A673 (cell line): Measurements from ENCODE around the gene MSI2. TPM values are rescaled to one million over a fixed set of nuclear protein-coding genes. Genes with fewer than 3 reads are reported as not detected.

Experiments
- BruUV-seq: library from RNA; stranded (reverse); fragments of 400-500 nt; replicated peaks from 2 replicates; lab custom pipeline; 2021; lab: Mats Ljungman, UMichigan
- CTCF ChIA-PET: fragments of 300-600 bp; sonication (Branson Sonifier 250); formaldehyde crosslinking; loops from one replicate; lab custom pipeline; 2022; ENCODE audit warnings: antibody characterized with exemption; lab: Charles Lee
- POLR2A ChIA-PET: fragments of 300-600 bp; sonication (Branson Sonifier 250); formaldehyde crosslinking; loops from one replicate; lab custom pipeline; 2022; ENCODE audit warnings: antibody characterized with exemption; ENCODE audit not compliant: low non-redundant PET; lab: Charles Lee
- DNase-seq: peaks from one replicate; pipeline ENCODE4 v3.0.0-alpha.2; 2015; ENCODE audit warnings: low spot score
- H3K27ac ChIP-seq: fragments of 200-600 bp; sonication (generic); 2 replicates; pipeline ENCODE4 v1.5.1; 2016; ENCODE audit warnings: mixed run types, low read depth, mild to moderate bottlenecking, mixed read lengths, antibody characterized with exemption, low read length; ENCODE audit not compliant: poor library complexity, severe bottlenecking
- H3K27me3 ChIP-seq: fragments of 200-600 bp; sonication (generic); replicated peaks from 2 replicates; pipeline ENCODE4 v1.6.1; 2017; ENCODE audit warnings: mixed run types, low read depth, mild to moderate bottlenecking, mixed read lengths, antibody characterized with exemption, low read length; ENCODE audit not compliant: insufficient read depth, poor library complexity
- H3K36me3 ChIP-seq: fragments of 200-600 bp; sonication (generic); 2 replicates; pipeline ENCODE4 v1.6.1; 2016; ENCODE audit warnings: mixed run types, mild to moderate bottlenecking, mixed read lengths, antibody characterized with exemption, low read length; ENCODE audit not compliant: insufficient read depth, poor library complexity, severe bottlenecking
- H3K4me1 ChIP-seq: fragments of 200-600 bp; sonication (generic); 2 replicates; pipeline ENCODE4 v1.6.1; 2017; ENCODE audit warnings: mixed run types, mild to moderate bottlenecking, mixed read lengths, antibody characterized with exemption, low read length; ENCODE audit not compliant: insufficient read depth, poor library complexity, severe bottlenecking
- H3K4me3 ChIP-seq: fragments of 200-600 bp; sonication (generic); 2 replicates; pipeline ENCODE4 v1.5.1; 2016; ENCODE audit warnings: low read depth, mixed run types, mild to moderate bottlenecking, mixed read lengths, low read length; ENCODE audit not compliant: poor library complexity, severe bottlenecking
- H3K9me3 ChIP-seq: fragments of 200-600 bp; sonication (generic); 2 replicates; pipeline ENCODE4 v1.6.1; 2016; ENCODE audit warnings: mixed run types, low read depth, mild to moderate bottlenecking, mixed read lengths, antibody characterized with exemption, low read length; ENCODE audit not compliant: poor library complexity, severe bottlenecking
- EZH2 ChIP-seq: fragments of 200-600 bp; sonication (generic); IDR thresholded peaks from 2 replicates; pipeline ENCODE4 v1.6.1; 2017; ENCODE audit warnings: borderline replicate concordance, low read depth, mild to moderate bottlenecking, mixed read lengths, antibody characterized with exemption, low read length; ENCODE audit not compliant: poor library complexity, severe bottlenecking
- intact Hi-C: fragments of 100-400 bp; cut with micrococcal nuclease; formaldehyde crosslinking; loops from one replicate; pipeline ENCODE4 v1.10.0; 2022; ENCODE audit not compliant: unreplicated experiment
- total RNA-seq: library from RNA; stranded (reverse); gene quantifications from 2 replicates; pipeline ENCODE4 v1.2.3, GENCODE V29; 2021
- TF ChIP-seq, protein P1 (sequence below): fragments of 300-800, 200-600 bp; sonication (generic); conservative IDR thresholded peaks from 2 replicates; pipeline ENCODE4 v1.5.1; 2017; ENCODE audit warnings: low read depth, mild to moderate bottlenecking, antibody characterized with exemption, low read length, moderate library complexity, mixed read lengths

Gene MSI2
- total RNA-seq, 1 experiment from 2014 or later = 108 TPM

GRCh38 chr17:57586742-57587141 is 330.4 kb downstream of the MSI2 start:
- Histone ChIP-seq H3K9me3 (no peaks in the 10 kb centered on the region), H3K27ac (no peak overlapping the region), H3K36me3 (no peaks in the 10 kb centered on the region), H3K27me3 (no peaks in the 10 kb centered on the region), H3K4me3 (no peak overlapping the region), H3K4me1 (no peaks in the 10 kb centered on the region)
- ChIA-PET POLR2A (no interaction called here), CTCF (no interaction called here)
- no peak for DNase-seq
- no TSS peak for BruUV-seq
- intact Hi-C loops = no loop called here
- TF ChIP-seq EZH2 = no peak
- TF ChIP-seq, protein P1, sequence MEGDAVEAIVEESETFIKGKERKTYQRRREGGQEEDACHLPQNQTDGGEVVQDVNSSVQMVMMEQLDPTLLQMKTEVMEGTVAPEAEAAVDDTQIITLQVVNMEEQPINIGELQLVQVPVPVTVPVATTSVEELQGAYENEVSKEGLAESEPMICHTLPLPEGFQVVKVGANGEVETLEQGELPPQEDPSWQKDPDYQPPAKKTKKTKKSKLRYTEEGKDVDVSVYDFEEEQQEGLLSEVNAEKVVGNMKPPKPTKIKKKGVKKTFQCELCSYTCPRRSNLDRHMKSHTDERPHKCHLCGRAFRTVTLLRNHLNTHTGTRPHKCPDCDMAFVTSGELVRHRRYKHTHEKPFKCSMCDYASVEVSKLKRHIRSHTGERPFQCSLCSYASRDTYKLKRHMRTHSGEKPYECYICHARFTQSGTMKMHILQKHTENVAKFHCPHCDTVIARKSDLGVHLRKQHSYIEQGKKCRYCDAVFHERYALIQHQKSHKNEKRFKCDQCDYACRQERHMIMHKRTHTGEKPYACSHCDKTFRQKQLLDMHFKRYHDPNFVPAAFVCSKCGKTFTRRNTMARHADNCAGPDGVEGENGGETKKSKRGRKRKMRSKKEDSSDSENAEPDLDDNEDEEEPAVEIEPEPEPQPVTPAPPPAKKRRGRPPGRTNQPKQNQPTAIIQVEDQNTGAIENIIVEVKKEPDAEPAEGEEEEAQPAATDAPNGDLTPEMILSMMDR = no peak

- intact Hi-C loops = no loop called here
- no peak overlapping the region for H3K4me3 ChIP-seq
- CTCF ChIA-PET = no interaction called here
- no TSS peak for BruUV-seq
- no peak for DNase-seq
- POLR2A ChIA-PET = no interaction called here
- no peaks in the 10 kb centered on the region for H3K4me1 ChIP-seq
- no peaks in the 10 kb centered on the region for H3K9me3 ChIP-seq
- no peak overlapping the region for H3K27ac ChIP-seq
- H3K27me3 ChIP-seq = no peaks in the 10 kb centered on the region
- TF ChIP-seq, protein P1 = no peak
- TF ChIP-seq EZH2 = no peak
- H3K36me3 ChIP-seq = no peaks in the 10 kb centered on the region
These were observed 331.1 kb downstream of the MSI2 start for GRCh38 chr17:57587193-57587969.

- no peak overlapping the region for H3K4me3 ChIP-seq
- POLR2A ChIA-PET = no interaction called here
- no peak for TF ChIP-seq EZH2
- TF ChIP-seq, protein P1 = no peak
- intact Hi-C loops = no loop called here
- no peak for DNase-seq
- BruUV-seq = no TSS peak
- H3K9me3 ChIP-seq = no peaks in the 10 kb centered on the region
- H3K27me3 ChIP-seq = no peaks in the 10 kb centered on the region
- CTCF ChIA-PET = no interaction called here
- H3K36me3 ChIP-seq = no peaks in the 10 kb centered on the region
- no peak overlapping the region for H3K27ac ChIP-seq
- no peaks in the 10 kb centered on the region for H3K4me1 ChIP-seq
These were observed 331.8 kb downstream of the MSI2 start for GRCh38 chr17:57588086-57588485.
